Right lobe of liver (tissue), 6 donors: Measurements from ENCODE around the gene PP2D1. TPM values are rescaled to one million over a fixed set of nuclear protein-coding genes. Genes with fewer than 3 reads are reported as not detected.

Experiments used
- ATAC-seq, 4 donors: fragments of 200-7000 bp; cut with Tn5 transposase; one replicate each; pipeline ENCODE4 v1.9.1; 2020; ENCODE audit warnings: mild to moderate bottlenecking in 4 of 4, moderate library complexity in 4 of 4
- DNase-seq, 3 donors: peaks; one replicate each; pipeline ENCODE4 v3.0.0-alpha.2; 2020
- H3K27ac ChIP-seq, 3 donors: fragments of 200-600 bp; one replicate each; pipeline ENCODE4 v1.8.0; 2022
- H3K27me3 ChIP-seq, 2 donors: fragments of 200-600 bp; one replicate each; pipeline ENCODE4 v1.8.0; 2022
- H3K36me3 ChIP-seq, 4 donors: fragments of 200-600 bp; sonication (generic) in 1 of 4; one replicate each; pipeline versions ENCODE4 v1.5.1 to v1.8.0; 2017 to 2022; ENCODE audit warnings: control low read depth in 1 of 4
- H3K4me1 ChIP-seq, 4 donors: fragments of 200-600 bp; sonication (generic) in 1 of 4; one replicate each; pipeline versions ENCODE4 v1.5.1 to v1.8.0; 2017 to 2022; ENCODE audit warnings: control low read depth in 1 of 4
- H3K4me3 ChIP-seq, 3 donors: fragments of 200-600 bp; one replicate each; pipeline ENCODE4 v1.8.0; 2022
- H3K9me3 ChIP-seq, 4 donors: fragments of 200-600 bp; sonication (generic) in 1 of 4; one replicate each; pipeline versions ENCODE4 v1.5.1 to v1.8.0; 2017 to 2022; ENCODE audit warnings: control low read depth in 1 of 4
- POLR2A ChIP-seq: fragments of 450-650 bp; IDR thresholded peaks from one replicate; pipeline ENCODE4 v1.6.1; 2017; ENCODE audit warnings: antibody characterized with exemption, mild to moderate bottlenecking
- WGBS: methylation state at CpG from one replicate; pipeline ENCODE4 v1.1.6; 2018; ENCODE audit warnings: low coverage, low lambda C conversion rate; ENCODE audit not compliant: insufficient coverage; ENCODE audit errors: missing lambda C conversion rate; 5-methylcytosine and 5-hydroxymethylcytosine counted together
- intact Hi-C, 2 donors: fragments of 100-400 bp; cut with DNase I; formaldehyde crosslinking; loops; one replicate each; pipeline versions ENCODE4 v1.11.2 to v1.14.1; 2022
- total RNA-seq, 6 experiments: library from RNA; depleted of rRNA in 2 of 6; stranded (reverse); fragments of >200 nt in 2 of 6; fragmentation: NEBNext Ultra II Directional in 3 of 6; extraction: Animal tissue kit (Norgen Biotek cat#: 25700) in 3 of 6; gene quantifications; one replicate each; pipeline versions ENCODE4 v1.1.0 to v1.2.4, GENCODE V29; 2016 to 2023
- TF ChIP-seq, protein P1 (sequence below), 4 donors: fragments of 200-600 bp in 3 of 4; fragments of 450-650 bp in 1 of 4; IDR thresholded peaks; one replicate each; pipeline versions ENCODE4 v1.5.1 to v1.8.0; 2016 to 2022; ENCODE audit warnings: antibody characterized with exemption in 4 of 4, mild to moderate bottlenecking in 2 of 4
- donor health status: DM: no; HTN: yes; CAD: no.
- donor health status: DM: no; HTN: no; CAD: no.
- donor health status: DM: no; HTN: no; CAD: no.
- donor health status: DM: no; HTN: yes; CAD: no.
- donor health status: DM: no; HTN: yes; CAD: no.

PP2D1 gene
- total RNA-seq, 6 experiments from 2014 or later = not detected

DNA sequence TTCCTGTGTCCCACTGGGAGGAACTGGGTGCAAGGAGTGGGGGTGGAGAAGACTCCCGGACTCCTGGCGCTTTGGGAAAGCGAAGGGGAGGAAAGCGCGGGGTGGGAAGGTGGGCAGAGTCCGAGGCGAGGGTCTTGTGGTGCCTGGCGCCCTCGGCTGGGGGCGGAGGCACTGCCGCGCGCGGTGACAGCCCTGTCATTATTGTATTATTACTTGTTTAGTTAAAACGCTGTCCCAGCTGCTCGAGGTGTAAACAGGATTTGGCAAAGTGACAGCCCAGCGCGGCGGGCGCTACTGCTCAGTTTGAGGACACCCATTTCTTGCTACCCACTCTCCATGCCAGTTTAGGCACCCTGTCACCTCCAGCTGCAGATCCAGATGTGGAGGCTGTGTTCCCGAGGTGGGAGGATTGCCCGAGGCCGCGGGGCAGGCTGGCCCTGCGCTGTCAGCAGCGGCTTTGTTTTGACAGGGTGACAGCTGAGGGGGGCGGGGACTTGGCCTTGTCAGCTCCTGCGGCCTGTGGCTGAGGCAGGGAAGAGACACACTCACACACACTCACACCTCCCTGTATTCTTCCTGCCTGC, 29.2 kb upstream of the PP2D1 start:
- Histone ChIP-seq H3K27me3 (no peaks in the 10 kb centered on the region), H3K27ac (peak overlapping the region; percentile 78 to 95 (median 92)), H3K4me3 (peak overlapping the region; percentile 73 to 80 (median 73)), H3K9me3 (no peaks in the 10 kb centered on the region), H3K4me1 (peaks cover 0 to 36% (median 11%) of the 10 kb centered on the region in 4 donors), H3K36me3 (no peaks in the 10 kb centered on the region)
- peak; percentile 43 for TF ChIP-seq POLR2A
- TF ChIP-seq, protein P1, sequence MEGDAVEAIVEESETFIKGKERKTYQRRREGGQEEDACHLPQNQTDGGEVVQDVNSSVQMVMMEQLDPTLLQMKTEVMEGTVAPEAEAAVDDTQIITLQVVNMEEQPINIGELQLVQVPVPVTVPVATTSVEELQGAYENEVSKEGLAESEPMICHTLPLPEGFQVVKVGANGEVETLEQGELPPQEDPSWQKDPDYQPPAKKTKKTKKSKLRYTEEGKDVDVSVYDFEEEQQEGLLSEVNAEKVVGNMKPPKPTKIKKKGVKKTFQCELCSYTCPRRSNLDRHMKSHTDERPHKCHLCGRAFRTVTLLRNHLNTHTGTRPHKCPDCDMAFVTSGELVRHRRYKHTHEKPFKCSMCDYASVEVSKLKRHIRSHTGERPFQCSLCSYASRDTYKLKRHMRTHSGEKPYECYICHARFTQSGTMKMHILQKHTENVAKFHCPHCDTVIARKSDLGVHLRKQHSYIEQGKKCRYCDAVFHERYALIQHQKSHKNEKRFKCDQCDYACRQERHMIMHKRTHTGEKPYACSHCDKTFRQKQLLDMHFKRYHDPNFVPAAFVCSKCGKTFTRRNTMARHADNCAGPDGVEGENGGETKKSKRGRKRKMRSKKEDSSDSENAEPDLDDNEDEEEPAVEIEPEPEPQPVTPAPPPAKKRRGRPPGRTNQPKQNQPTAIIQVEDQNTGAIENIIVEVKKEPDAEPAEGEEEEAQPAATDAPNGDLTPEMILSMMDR (IDR thresholded peaks at IDR 0.05) = no peak
- peak; percentile 73 to 82 (median 76) for ATAC-seq
- DNase-seq = peak; percentile 94 to 97 (median 96)
- intact Hi-C loops = no loop called here
- 0% methylated on average over 15 of the region's 28 CpGs for WGBS

DNA sequence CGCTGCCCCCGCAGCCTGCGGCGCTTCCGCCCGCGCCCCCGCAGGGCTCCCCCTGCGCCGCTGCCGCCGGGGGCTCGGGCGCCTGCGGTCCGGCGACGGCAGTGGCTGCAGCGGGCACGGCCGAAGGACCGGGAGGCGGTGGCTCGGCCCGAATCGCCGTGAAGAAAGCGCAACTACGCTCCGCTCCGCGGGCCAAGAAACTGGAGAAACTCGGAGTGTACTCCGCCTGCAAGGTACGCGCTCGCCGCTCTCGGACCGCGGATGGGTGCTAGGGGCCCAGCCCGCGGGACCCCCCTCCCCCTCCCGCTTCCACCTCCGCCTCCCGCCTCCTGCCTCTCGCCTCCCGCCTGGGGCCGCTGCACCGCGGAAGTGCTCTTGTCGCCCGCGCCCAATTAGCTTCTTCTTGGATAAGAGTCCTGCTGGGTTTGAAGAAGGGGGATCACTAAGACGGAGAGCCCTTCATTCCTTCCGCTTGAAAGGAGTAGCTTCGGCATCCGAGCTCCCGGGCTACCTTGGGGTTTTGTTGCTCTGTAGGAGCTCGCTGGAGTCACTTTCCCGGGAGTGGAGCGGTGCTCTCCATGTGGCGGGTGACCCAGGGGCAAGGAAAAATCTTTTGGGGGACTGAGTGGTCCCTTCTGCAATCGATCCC, 28.6 kb upstream of the PP2D1 start:
- intact Hi-C loops = no loop called here

DNA sequence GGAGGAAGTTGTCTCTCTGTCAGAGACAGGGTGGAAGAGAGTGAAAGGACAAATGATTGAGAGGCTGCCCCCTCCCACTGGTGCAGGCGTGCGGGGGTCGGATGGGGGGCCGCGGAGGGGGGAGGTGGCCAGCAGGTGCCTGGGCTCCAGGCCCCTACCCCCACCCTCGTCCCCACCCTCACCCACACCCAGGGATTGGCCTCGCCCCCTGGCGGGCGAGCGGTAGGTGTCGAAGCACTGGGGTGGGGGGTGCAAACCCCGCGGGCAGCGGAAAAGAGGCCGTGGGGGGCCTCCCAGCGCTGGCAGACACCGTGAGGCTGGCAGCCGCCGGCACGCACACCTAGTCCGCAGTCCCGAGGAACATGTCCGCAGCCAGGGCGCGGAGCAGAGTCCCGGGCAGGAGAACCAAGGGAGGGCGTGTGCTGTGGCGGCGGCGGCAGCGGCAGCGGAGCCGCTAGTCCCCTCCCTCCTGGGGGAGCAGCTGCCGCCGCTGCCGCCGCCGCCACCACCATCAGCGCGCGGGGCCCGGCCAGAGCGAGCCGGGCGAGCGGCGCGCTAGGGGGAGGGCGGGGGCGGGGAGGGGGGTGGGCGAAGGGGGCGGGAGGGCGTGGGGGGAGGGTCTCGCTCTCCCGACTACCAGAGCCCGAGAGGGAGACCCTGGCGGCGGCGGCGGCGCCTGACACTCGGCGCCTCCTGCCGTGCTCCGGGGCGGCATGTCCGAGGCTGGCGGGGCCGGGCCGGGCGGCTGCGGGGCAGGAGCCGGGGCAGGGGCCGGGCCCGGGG, 27.9 kb upstream of the PP2D1 start, which contains the start of gene KAT2B:
Gene KAT2B (plus strand): TSS at position 682 of the 783 bp plus-strand sequence. CDS start 32 bp downstream, at position 714.
- ATAC-seq (peak; percentile 74 to 85 (median 76)), DNase-seq (peak; percentile 89 to 91 (median 91))
- TF ChIP-seq, protein P1 (IDR thresholded peaks at IDR 0.05) = peak; percentile 57 to 65 (median 61)
- peak; percentile 67 for TF ChIP-seq POLR2A
- intact Hi-C loops = no loop called here
- H3K27ac ChIP-seq = peak within 1 kb of the TSS; percentile 78 to 95 (median 92)
- H3K27me3 ChIP-seq = no peaks in the 10 kb centered on the region
- peak within 1 kb of the TSS; percentile 73 to 80 (median 73) for H3K4me3 ChIP-seq
- WGBS = 2% methylated on average over 19 of the region's 75 CpGs
- no peaks in the 10 kb centered on the region for H3K9me3 ChIP-seq
- H3K4me1 ChIP-seq = peaks cover 0 to 40% (median 11%) of the 10 kb centered on the region in 4 donors
- H3K36me3 ChIP-seq = no peaks in the 10 kb centered on the region

More for the DNA sequence above, 28.6 kb upstream of the PP2D1 start:
- 2% methylated on average over 9 of the region's 64 CpGs for WGBS
- no peaks in the 10 kb centered on the region for H3K27me3 ChIP-seq
- H3K4me3 ChIP-seq = peak overlapping the region; percentile 73 to 80 (median 73)
- H3K36me3 ChIP-seq = no peaks in the 10 kb centered on the region
- ATAC-seq (peak; percentile 59 to 65 (median 62)), DNase-seq (peak; percentile 88 to 89 (median 88))
- H3K9me3 ChIP-seq = no peaks in the 10 kb centered on the region
- peak overlapping the region; percentile 78 to 95 (median 92) for H3K27ac ChIP-seq
- TF ChIP-seq, protein P1 (IDR thresholded peaks at IDR 0.05) = peak in 3 of 4 donors; percentile 3 to 19 (median 8)
- peak; percentile 32 for TF ChIP-seq POLR2A
- peaks cover 0 to 36% (median 11%) of the 10 kb centered on the region in 4 donors for H3K4me1 ChIP-seq

DNA sequence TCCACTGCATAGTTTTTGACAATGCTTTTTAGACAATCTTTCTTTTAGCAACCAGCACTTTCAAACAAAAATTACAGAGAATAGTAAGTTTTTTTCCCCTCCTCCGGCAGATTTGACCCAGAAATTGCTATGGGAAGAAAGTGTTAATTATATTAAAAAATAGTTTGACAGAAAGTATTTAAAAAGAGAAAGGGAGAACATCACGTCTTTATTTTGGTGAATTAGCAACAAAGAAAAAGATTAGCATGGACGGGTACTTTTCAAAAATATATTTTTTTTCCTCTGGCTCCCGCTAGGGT, 27.4 kb upstream of the PP2D1 start:
- Histone ChIP-seq H3K9me3 (no peaks in the 10 kb centered on the region), H3K27me3 (no peaks in the 10 kb centered on the region), H3K4me3 (peak overlapping the region; percentile 73 to 80 (median 73)), H3K27ac (peak overlapping the region; percentile 78 to 95 (median 92)), H3K4me1 (peaks cover 0 to 40% (median 9%) of the 10 kb centered on the region in 4 donors), H3K36me3 (no peaks in the 10 kb centered on the region)
- WGBS = 3% methylated on average over 4 of the region's 4 CpGs
- TF ChIP-seq, protein P1 (IDR thresholded peaks at IDR 0.05) = no peak
- no peak for TF ChIP-seq POLR2A
- DNase-seq = no peak
- intact Hi-C loops = no loop called here
- ATAC-seq = no peak
